Suprapubic skin (tissue), 4 donors: ENCODE data around the gene CFAP97D2.
"Not testable (repeated sequence)": the region's sequence is repeated elsewhere in the genome, so short reads cannot be mapped to it uniquely, and the experiment has no call there.

Experiments used
- EP300 ChIP-seq: sonication (generic); formaldehyde crosslinking; IDR thresholded peaks from one replicate; pipeline ENCODE4 v1.6.1; 2017; ENCODE audit warnings: antibody characterized with exemption
- POLR2AphosphoS5 ChIP-seq, 3 donors: sonication (generic); formaldehyde crosslinking; IDR thresholded peaks; one replicate each; pipeline ENCODE4 v1.6.1; 2017; ENCODE audit warnings: antibody characterized with exemption in 3 of 3
- TF ChIP-seq, protein P1 (sequence below), 2 donors: fragments of 200-600 bp in 1 of 2; fragments of 450-650 bp in 1 of 2; sonication (generic) in 1 of 2; IDR thresholded peaks; one replicate each; pipeline ENCODE4 v1.5.1; 2016 to 2019; ENCODE audit warnings: antibody characterized with exemption in 2 of 2, mild to moderate bottlenecking in 1 of 2, moderate library complexity in 1 of 2

GRCh38 chr13:114133552-114133951, 45.5 kb upstream of the CFAP97D2 start:
- TF ChIP-seq, protein P1, sequence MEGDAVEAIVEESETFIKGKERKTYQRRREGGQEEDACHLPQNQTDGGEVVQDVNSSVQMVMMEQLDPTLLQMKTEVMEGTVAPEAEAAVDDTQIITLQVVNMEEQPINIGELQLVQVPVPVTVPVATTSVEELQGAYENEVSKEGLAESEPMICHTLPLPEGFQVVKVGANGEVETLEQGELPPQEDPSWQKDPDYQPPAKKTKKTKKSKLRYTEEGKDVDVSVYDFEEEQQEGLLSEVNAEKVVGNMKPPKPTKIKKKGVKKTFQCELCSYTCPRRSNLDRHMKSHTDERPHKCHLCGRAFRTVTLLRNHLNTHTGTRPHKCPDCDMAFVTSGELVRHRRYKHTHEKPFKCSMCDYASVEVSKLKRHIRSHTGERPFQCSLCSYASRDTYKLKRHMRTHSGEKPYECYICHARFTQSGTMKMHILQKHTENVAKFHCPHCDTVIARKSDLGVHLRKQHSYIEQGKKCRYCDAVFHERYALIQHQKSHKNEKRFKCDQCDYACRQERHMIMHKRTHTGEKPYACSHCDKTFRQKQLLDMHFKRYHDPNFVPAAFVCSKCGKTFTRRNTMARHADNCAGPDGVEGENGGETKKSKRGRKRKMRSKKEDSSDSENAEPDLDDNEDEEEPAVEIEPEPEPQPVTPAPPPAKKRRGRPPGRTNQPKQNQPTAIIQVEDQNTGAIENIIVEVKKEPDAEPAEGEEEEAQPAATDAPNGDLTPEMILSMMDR (IDR thresholded peaks at IDR 0.05) = not testable (repeated sequence)
- not testable (repeated sequence) for TF ChIP-seq EP300; POLR2AphosphoS5 (IDR thresholded peaks at IDR 0.05)
